Immature natural killer cell (primary cell): ENCODE measurements around the gene GRK2. TPM values are rescaled to one million over a fixed set of nuclear protein-coding genes. Genes with fewer than 3 reads are reported as not detected.

ENCODE experiments used
- DNase-seq, 3 donors: peaks; one replicate each; pipeline ENCODE4 v3.0.0; 2022; ENCODE audit warnings: mixed read lengths in 1 of 3
- H3K27ac Mint-ChIP-seq, 6 donors: one replicate each; pipeline ENCODE4 v1.8.0; 2020; ENCODE audit warnings: mixed read lengths in 6 of 6, mild to moderate bottlenecking in 5 of 6, inconsistent platforms in 4 of 6, moderate library complexity in 3 of 6
- H3K27me3 Mint-ChIP-seq, 3 donors: one replicate each; pipeline ENCODE4 v1.8.0; 2020 to 2021; ENCODE audit warnings: low read depth in 3 of 3, mild to moderate bottlenecking in 3 of 3, mixed read lengths in 3 of 3, moderate library complexity in 3 of 3, inconsistent platforms in 1 of 3
- H3K36me3 Mint-ChIP-seq, 3 donors: one replicate each; pipeline ENCODE4 v1.8.0; 2020; ENCODE audit warnings: mixed read lengths in 3 of 3, inconsistent platforms in 2 of 3, mild to moderate bottlenecking in 2 of 3
- H3K4me1 Mint-ChIP-seq, 2 donors: one replicate each; pipeline ENCODE4 v1.8.0; 2020; ENCODE audit warnings: inconsistent platforms in 2 of 2, mild to moderate bottlenecking in 2 of 2, mixed read lengths in 2 of 2, moderate library complexity in 1 of 2
- H3K4me3 Mint-ChIP-seq, 5 donors: one replicate each; pipeline ENCODE4 v1.8.0; 2020; ENCODE audit warnings: mild to moderate bottlenecking in 5 of 5, mixed read lengths in 5 of 5, inconsistent platforms in 3 of 5, moderate library complexity in 3 of 5
- H3K9me3 Mint-ChIP-seq, 6 donors: one replicate each; pipeline ENCODE4 v1.8.0; 2020; ENCODE audit warnings: mild to moderate bottlenecking in 6 of 6, mixed read lengths in 6 of 6, inconsistent platforms in 4 of 6, moderate library complexity in 3 of 6
- polyA plus RNA-seq, 3 donors: library from polyadenylated mRNA; unstranded; fragments of 300-500 nt; fragmentation: Illumina TruSeq; gene quantifications; one replicate each; pipeline ENCODE4 v1.2.3, GENCODE V29; 2021

GRK2 gene
- polyA plus RNA-seq, 3 donors from 2014 or later, result 15.2 to 25.9 (median 22.9) TPM

DNA sequence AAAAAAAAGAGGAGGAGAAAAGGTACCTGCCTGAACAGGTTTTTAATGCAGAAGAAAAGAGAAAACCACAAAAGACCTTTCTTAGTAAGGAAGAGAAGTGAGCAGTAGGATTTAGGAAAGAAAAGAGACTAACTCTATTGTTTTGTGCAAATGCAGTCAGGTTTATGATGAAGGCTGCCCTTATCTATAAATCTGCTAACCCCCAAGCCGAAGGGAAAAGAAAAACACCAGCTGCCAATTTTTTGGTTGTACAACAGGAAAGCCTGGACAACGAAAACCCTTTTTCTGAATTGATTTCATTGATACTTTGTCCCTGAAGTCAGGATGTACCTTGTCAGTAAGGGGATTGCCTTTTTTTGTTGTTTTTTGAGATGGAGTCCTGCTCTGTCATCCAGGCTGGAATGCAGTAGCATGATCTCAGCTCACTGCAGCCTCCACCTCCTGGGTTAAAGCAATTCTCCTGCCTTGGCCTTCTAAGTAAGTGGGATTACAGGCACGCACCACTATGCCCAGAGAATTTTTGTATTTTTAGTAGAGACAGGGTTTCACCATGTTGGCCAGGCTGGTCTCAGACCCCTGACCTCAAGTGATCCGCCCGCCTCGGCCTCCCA lies 65.9 kb downstream of the GRK2 start:
- peaks cover 0 to 5% (median 1%) of the 10 kb centered on the region in 3 donors for H3K27me3 Mint-ChIP-seq

More for the DNA sequence above, 65.9 kb downstream of the GRK2 start:
- no peak for DNase-seq
- Mint-ChIP-seq H3K36me3 (no peaks in the 10 kb centered on the region), H3K4me3 (no peak overlapping the region), H3K4me1 (no peaks in the 10 kb centered on the region), H3K27ac (no peak overlapping the region), H3K9me3 (no peaks in the 10 kb centered on the region)

Other genes with a start within 250 kb of the GRK2 start
- gene SYT12, start 243.3 kb upstream of the GRK2 start, polyA plus RNA-seq, result not detected
- gene RHOD, start 209.6 kb upstream of the GRK2 start, polyA plus RNA-seq, result not detected
- 10 to 100 TPM in 1 of 3 donors, 1 to 10 TPM in 2; 3.8 to 16.6 (median 6.8) TPM for gene KDM2A, start 147.2 kb upstream of the GRK2 start, polyA plus RNA-seq
- 10 to 100 TPM; 12.4 to 26.7 (median 14.2) TPM for gene ANKRD13D, start 22.8 kb downstream of the GRK2 start, polyA plus RNA-seq
- 1 to 10 TPM; 1.1 to 4.8 (median 2.3) TPM for gene SSH3, start 37.1 kb downstream of the GRK2 start, polyA plus RNA-seq
- gene POLD4, start 87.1 kb downstream of the GRK2 start, polyA plus RNA-seq, result 100 to 1,000 TPM in 2 of 3 donors, 10 to 100 TPM in 1; 86.1 to 131 (median 118) TPM
- 1 to 10 TPM in 1 of 3 donors, under 1 TPM in 1, not detected in 1; 0.34 to 2.2 TPM for gene CLCF1, start 107.1 kb downstream of the GRK2 start, polyA plus RNA-seq
- gene RAD9A, start 125.5 kb downstream of the GRK2 start, polyA plus RNA-seq, result 10 to 100 TPM; 10.2 to 12.8 (median 11.6) TPM
- 1,000 to 10,000 TPM in 1 of 3 donors, 100 to 1,000 TPM in 2; 830 to 1,276 (median 950) TPM for gene PPP1CA, start 135.4 kb downstream of the GRK2 start, polyA plus RNA-seq
- gene TBC1D10C, start 137.6 kb downstream of the GRK2 start, polyA plus RNA-seq, result 100 to 1,000 TPM; 396 to 531 (median 451) TPM
- gene CARNS1, start 149.2 kb downstream of the GRK2 start, polyA plus RNA-seq, result 1 to 10 TPM; 1.9 to 3.4 (median 2.7) TPM
- gene RPS6KB2, start 162.0 kb downstream of the GRK2 start, polyA plus RNA-seq, result 10 to 100 TPM; 71.5 to 96.5 (median 74.9) TPM
- 1,000 to 10,000 TPM; 1,315 to 1,354 (median 1,351) TPM for gene PTPRCAP, start 171.2 kb downstream of the GRK2 start, polyA plus RNA-seq
- gene CORO1B, start 177.0 kb downstream of the GRK2 start, polyA plus RNA-seq, result 10 to 100 TPM in 1 of 3 donors, 1 to 10 TPM in 2; 7.1 to 10.3 (median 9.2) TPM
- gene GPR152, start 186.3 kb downstream of the GRK2 start, polyA plus RNA-seq, result 1 to 10 TPM in 1 of 3 donors, under 1 TPM in 1, not detected in 1; 0.23 to 2.5 TPM
- gene CABP4, start 188.9 kb downstream of the GRK2 start, polyA plus RNA-seq, result 1 to 10 TPM in 1 of 3 donors, not detected in 2; 1.6 TPM
- 100 to 1,000 TPM; 154 to 255 (median 189) TPM for gene TMEM134, start 202.8 kb downstream of the GRK2 start, polyA plus RNA-seq
- gene AIP, start 216.6 kb downstream of the GRK2 start, polyA plus RNA-seq, result 100 to 1,000 TPM; 130 to 163 (median 157) TPM
- gene PITPNM1, start 238.9 kb downstream of the GRK2 start, polyA plus RNA-seq, result 10 to 100 TPM in 2 of 3 donors, 1 to 10 TPM in 1; 3.6 to 29.2 (median 10.2) TPM
- 100 to 1,000 TPM; 190 to 301 (median 226) TPM for gene CDK2AP2, start 241.7 kb downstream of the GRK2 start, polyA plus RNA-seq